HFFc6 (cell line): ENCODE data around the gene NSMF. TPM values are rescaled to one million over a fixed set of nuclear protein-coding genes. Genes with fewer than 3 reads are reported as not detected.

Experiments used
- DNase-seq: peaks from one replicate; pipeline ENCODE4 v3.0.0-alpha.2; 2018
- H3K27ac Mint-ChIP-seq: 2 replicates; pipeline ENCODE4 v1.8.0; 2020; ENCODE audit warnings: mild to moderate bottlenecking, mixed read lengths
- H3K27me3 Mint-ChIP-seq: 2 replicates; pipeline ENCODE4 v1.8.0; 2021; ENCODE audit warnings: mild to moderate bottlenecking, moderate library complexity, mixed read lengths; ENCODE audit not compliant: insufficient read depth
- H3K36me3 Mint-ChIP-seq: 2 replicates; pipeline ENCODE4 v1.8.0; 2021; ENCODE audit warnings: low read depth, mixed read lengths
- H3K4me1 Mint-ChIP-seq: 2 replicates; pipeline ENCODE4 v1.8.0; 2020; ENCODE audit warnings: low read depth, mixed read lengths
- H3K4me3 Mint-ChIP-seq: 2 replicates; pipeline ENCODE4 v1.8.0; 2020; ENCODE audit warnings: mild to moderate bottlenecking, moderate library complexity, mixed read lengths
- H3K9me3 Mint-ChIP-seq: 2 replicates; pipeline ENCODE4 v1.8.0; 2020; ENCODE audit warnings: mild to moderate bottlenecking, mixed read lengths
- CTCF ChIP-seq: fragments of 200-600 bp; sonication (generic); IDR thresholded peaks from 2 replicates; pipeline ENCODE4 v1.5.0; 2021; ENCODE audit warnings: antibody characterized with exemption, mild to moderate bottlenecking
- total RNA-seq, 6 experiments: library from RNA; stranded (reverse); fragmentation: NEBNext Ultra II Directional; extraction: Animal tissue kit (Norgen Biotek cat#: 25700); gene quantifications; 2 replicates in 1 of 6; 3 replicates in 5 of 6; pipeline ENCODE4 v1.2.3, GENCODE V29; 2021

The NSMF gene
- total RNA-seq, 6 experiments from 2014 or later: 24.3 to 29.9 (median 26.4) TPM

GRCh38 chr9:137493364-137494103 is 34.4 kb upstream of the NSMF start:
- Mint-ChIP-seq H3K4me3 (no peak overlapping the region), H3K27me3 (peaks cover 8% of the 10 kb centered on the region), H3K36me3 (no peaks in the 10 kb centered on the region), H3K9me3 (no peaks in the 10 kb centered on the region; the same call in 1 of the 2 replicates), H3K4me1 (no peaks in the 10 kb centered on the region), H3K27ac (no peak overlapping the region)
- TF ChIP-seq CTCF: no peak
- no peak for DNase-seq

- H3K27me3 Mint-ChIP-seq: peaks cover 10% of the 10 kb centered on the region
- no peak for DNase-seq
- H3K36me3 Mint-ChIP-seq: no peaks in the 10 kb centered on the region
- TF ChIP-seq CTCF: no peak
- no peaks in the 10 kb centered on the region for H3K9me3 Mint-ChIP-seq
- no peak overlapping the region for H3K4me3 Mint-ChIP-seq
- no peak overlapping the region for H3K27ac Mint-ChIP-seq
- no peaks in the 10 kb centered on the region for H3K4me1 Mint-ChIP-seq
These were observed 33.6 kb upstream of the NSMF start for GRCh38 chr9:137492464-137493363.

GRCh38 chr9:137491735-137492432 is 32.8 kb upstream of the NSMF start:
- TF ChIP-seq CTCF: no peak
- no peaks in the 10 kb centered on the region for H3K9me3 Mint-ChIP-seq
- H3K36me3 Mint-ChIP-seq: no peaks in the 10 kb centered on the region
- H3K27ac Mint-ChIP-seq: no peak overlapping the region
- no peak overlapping the region for H3K4me3 Mint-ChIP-seq
- H3K27me3 Mint-ChIP-seq: peaks cover 13% of the 10 kb centered on the region
- no peaks in the 10 kb centered on the region for H3K4me1 Mint-ChIP-seq
- no peak for DNase-seq

GRCh38 chr9:137490532-137491186 is 31.5 kb upstream of the NSMF start:
- no peak overlapping the region for H3K4me3 Mint-ChIP-seq
- H3K4me1 Mint-ChIP-seq: no peaks in the 10 kb centered on the region
- TF ChIP-seq CTCF: no peak
- H3K27ac Mint-ChIP-seq: no peak overlapping the region
- peaks cover 13% of the 10 kb centered on the region for H3K27me3 Mint-ChIP-seq
- H3K9me3 Mint-ChIP-seq: no peaks in the 10 kb centered on the region
- DNase-seq: no peak
- H3K36me3 Mint-ChIP-seq: no peaks in the 10 kb centered on the region

- H3K27ac Mint-ChIP-seq: no peak overlapping the region
- no peaks in the 10 kb centered on the region for H3K9me3 Mint-ChIP-seq
- H3K4me3 Mint-ChIP-seq: no peak overlapping the region
- peaks cover 13% of the 10 kb centered on the region for H3K27me3 Mint-ChIP-seq
- TF ChIP-seq CTCF: no peak
- H3K4me1 Mint-ChIP-seq: no peaks in the 10 kb centered on the region
- no peaks in the 10 kb centered on the region for H3K36me3 Mint-ChIP-seq
- no peak for DNase-seq
These were observed 29.8 kb upstream of the NSMF start for GRCh38 chr9:137488906-137489305.
